Stimulated activated CD8-positive, alpha-beta memory T cell treated with anti-CD3 and anti-CD28 coated beads, Interleukin-4, amount 100 ng/mL, for 1 hour (primary cell): ENCODE measurements around the gene CMYA5.
"Not testable (repeated sequence)": the region's sequence is repeated elsewhere in the genome, so short reads cannot be mapped to it uniquely, and the experiment has no call there.

Experiments used
- DNase-seq, 2 donors: peaks; one replicate each; pipeline ENCODE4 v3.0.0-alpha.2; 2020; ENCODE audit warnings: low read depth in 2 of 2, low spot score in 1 of 2

Gene CMYA5

GRCh38 chr5:79746642-79747569 lies 57.3 kb downstream of the CMYA5 start:
- no peak for DNase-seq

- DNase-seq = no peak
These were observed 61.2 kb downstream of the CMYA5 start for GRCh38 chr5:79750611-79751510.

- DNase-seq = no peak
These were observed 63.5 kb downstream of the CMYA5 start for GRCh38 chr5:79753092-79753491.

- DNase-seq = no peak
These were observed 64.4 kb downstream of the CMYA5 start for GRCh38 chr5:79753877-79754645.

GRCh38 chr5:79754865-79755555 lies 65.4 kb downstream of the CMYA5 start:
- no peak for DNase-seq

- DNase-seq = no peak
These were observed 66.4 kb downstream of the CMYA5 start for GRCh38 chr5:79756076-79756475.

GRCh38 chr5:79759436-79759835 lies 69.8 kb downstream of the CMYA5 start:
- DNase-seq = no peak

- no peak for DNase-seq
These were observed 70.2 kb downstream of the CMYA5 start for GRCh38 chr5:79759848-79760247.

- no peak for DNase-seq
These were observed 73.3 kb downstream of the CMYA5 start for GRCh38 chr5:79762929-79763328.

- not testable (repeated sequence) for DNase-seq
These were observed 74.5 kb downstream of the CMYA5 start for GRCh38 chr5:79764147-79764546.

- no peak for DNase-seq
These were observed 81.8 kb downstream of the CMYA5 start for GRCh38 chr5:79771387-79771786.

GRCh38 chr5:79772651-79773050 lies 83.0 kb downstream of the CMYA5 start:
- no peak for DNase-seq

GRCh38 chr5:79773612-79774011 lies 84.0 kb downstream of the CMYA5 start:
- DNase-seq = no peak

- no peak for DNase-seq
These were observed 84.7 kb downstream of the CMYA5 start for GRCh38 chr5:79774171-79774854.

GRCh38 chr5:79774855-79775237 lies 85.2 kb downstream of the CMYA5 start:
- DNase-seq = no peak

GRCh38 chr5:79784741-79785140 lies 95.1 kb downstream of the CMYA5 start:
- DNase-seq = not testable (repeated sequence)

- DNase-seq = no peak
These were observed 96.3 kb downstream of the CMYA5 start for GRCh38 chr5:79785983-79786382.

- no peak for DNase-seq
These were observed 97.8 kb downstream of the CMYA5 start for GRCh38 chr5:79787448-79787847.

GRCh38 chr5:79791843-79792242 lies 102.2 kb downstream of the CMYA5 start:
- DNase-seq = no peak

- no peak for DNase-seq
These were observed 102.8 kb downstream of the CMYA5 start for GRCh38 chr5:79792463-79792862.
